DND-41 (cell line): ENCODE measurements around the gene SORCS1.
"Not testable (repeated sequence)": the region's sequence is repeated elsewhere in the genome, so short reads cannot be mapped to it uniquely, and the experiment has no call there.

ENCODE experiments used
- ATAC-seq: fragments of 200-7000 bp; cut with Tn5 transposase; 3 replicates; pipeline ENCODE4 v1.9.1; 2021; ENCODE audit warnings: low read depth; ENCODE audit not compliant: insufficient read depth
- DNase-seq: peaks from one replicate; pipeline ENCODE4 v3.0.0-alpha.2; 2020
- H2AFZ ChIP-seq: 2 replicates; pipeline ENCODE4 v1.6.0; 2012; ENCODE audit warnings: low read depth, low read length
- H3K27ac ChIP-seq: 2 replicates; pipeline ENCODE4 v1.5.1; 2012; ENCODE audit warnings: low read length, inconsistent platforms
- H3K27me3 ChIP-seq: fragments of 200-600 bp; sonication (generic); 2 replicates; pipeline ENCODE4 v1.6.0; 2012; ENCODE audit warnings: low read length, mild to moderate bottlenecking, inconsistent platforms; ENCODE audit not compliant: insufficient read depth, poor library complexity
- H3K36me3 ChIP-seq: 2 replicates; pipeline ENCODE4 v1.5.1; 2012; ENCODE audit warnings: low read length, inconsistent platforms; ENCODE audit not compliant: insufficient read depth
- H3K4me1 ChIP-seq: 2 replicates; pipeline ENCODE4 v1.5.1; 2012; ENCODE audit warnings: mild to moderate bottlenecking, low read length; ENCODE audit not compliant: insufficient read depth
- H3K4me2 ChIP-seq: 2 replicates; pipeline ENCODE4 v1.6.0; 2012; ENCODE audit warnings: mild to moderate bottlenecking, moderate library complexity, low read length, inconsistent platforms; ENCODE audit not compliant: insufficient read depth
- H3K4me3 ChIP-seq, 2 experiments: fragments of 200-600 bp in 1 of 2; shearing (Covaris generic) in 1 of 2; 2 replicates each; pipeline ENCODE4 v1.5.1; 2012 to 2016; ENCODE audit warnings: inconsistent platforms in 2 of 2, low read length in 2 of 2, mild to moderate bottlenecking in 2 of 2, low read depth in 1 of 2, moderate library complexity in 1 of 2
- H3K79me2 ChIP-seq: 2 replicates; pipeline ENCODE4 v1.6.0; 2012; ENCODE audit warnings: low read length, inconsistent platforms; ENCODE audit not compliant: insufficient read depth
- H3K9ac ChIP-seq: 2 replicates; pipeline ENCODE4 v1.6.0; 2012; ENCODE audit warnings: low read depth, mild to moderate bottlenecking, inconsistent platforms, low read length, moderate library complexity
- H3K9me3 ChIP-seq: 2 replicates; pipeline ENCODE4 v1.5.1; 2012; ENCODE audit warnings: low read length, moderate library complexity, mild to moderate bottlenecking, inconsistent platforms; ENCODE audit not compliant: insufficient read depth, severe bottlenecking
- H4K20me1 ChIP-seq: 2 replicates; pipeline ENCODE4 v1.6.0; 2012; ENCODE audit warnings: low read length; ENCODE audit not compliant: insufficient read depth
- EZH2 ChIP-seq: IDR thresholded peaks from 3 replicates; pipeline ENCODE4 v1.6.1; 2012; ENCODE audit warnings: borderline replicate concordance, low read depth, mild to moderate bottlenecking, moderate library complexity, low read length, inconsistent platforms; ENCODE audit not compliant: severe bottlenecking
- TF ChIP-seq, protein P1 (sequence below): IDR thresholded peaks from 2 replicates; pipeline ENCODE4 v1.5.1; 2012; ENCODE audit warnings: borderline replicate concordance, low read length, moderate library complexity, mild to moderate bottlenecking; ENCODE audit not compliant: poor library complexity, severe bottlenecking; ENCODE audit errors: extremely low read depth

Gene SORCS1

DNA sequence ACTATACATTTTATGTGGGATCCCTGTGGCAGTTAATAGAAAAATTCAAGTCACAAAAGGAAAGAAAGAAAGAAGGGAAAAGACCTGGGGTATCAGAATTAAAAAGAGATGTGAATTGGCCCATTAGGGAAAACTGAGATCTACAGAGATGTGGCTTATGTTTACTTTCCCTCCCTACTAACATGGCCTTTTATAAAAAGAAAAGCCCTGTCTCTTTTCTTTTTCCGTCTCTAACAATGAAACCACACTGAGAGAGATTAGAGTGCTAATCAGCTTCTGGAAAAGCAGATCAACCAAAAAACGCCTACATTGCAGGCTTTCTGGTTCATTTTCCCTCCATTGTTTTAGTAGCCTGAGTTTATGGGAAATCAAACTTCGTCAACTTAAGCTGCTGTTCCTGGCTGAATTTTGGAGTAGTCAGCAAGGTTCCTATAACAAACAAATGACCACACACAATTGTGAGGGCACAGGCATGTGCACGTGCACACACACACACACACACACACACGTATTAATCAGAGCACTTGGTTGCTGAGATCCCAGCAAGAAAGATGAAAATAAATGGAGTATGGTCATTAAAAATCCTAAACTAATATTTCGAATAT, 235.1 kb downstream of the SORCS1 start:
- ATAC-seq (no peak), DNase-seq (no peak)
- H2AFZ ChIP-seq, result no peak overlapping the region
- H3K4me3 ChIP-seq, result no peak overlapping the region
- H3K9me3 ChIP-seq, result no peaks in the 10 kb centered on the region
- H3K27ac ChIP-seq, result no peak overlapping the region
- H3K4me2 ChIP-seq, result no peak overlapping the region
- no peaks in the 10 kb centered on the region for H4K20me1 ChIP-seq
- no peaks in the 10 kb centered on the region for H3K79me2 ChIP-seq
- no peaks in the 10 kb centered on the region for H3K27me3 ChIP-seq
- no peaks in the 10 kb centered on the region for H3K4me1 ChIP-seq
- no peak overlapping the region for H3K9ac ChIP-seq
- TF ChIP-seq, protein P1, sequence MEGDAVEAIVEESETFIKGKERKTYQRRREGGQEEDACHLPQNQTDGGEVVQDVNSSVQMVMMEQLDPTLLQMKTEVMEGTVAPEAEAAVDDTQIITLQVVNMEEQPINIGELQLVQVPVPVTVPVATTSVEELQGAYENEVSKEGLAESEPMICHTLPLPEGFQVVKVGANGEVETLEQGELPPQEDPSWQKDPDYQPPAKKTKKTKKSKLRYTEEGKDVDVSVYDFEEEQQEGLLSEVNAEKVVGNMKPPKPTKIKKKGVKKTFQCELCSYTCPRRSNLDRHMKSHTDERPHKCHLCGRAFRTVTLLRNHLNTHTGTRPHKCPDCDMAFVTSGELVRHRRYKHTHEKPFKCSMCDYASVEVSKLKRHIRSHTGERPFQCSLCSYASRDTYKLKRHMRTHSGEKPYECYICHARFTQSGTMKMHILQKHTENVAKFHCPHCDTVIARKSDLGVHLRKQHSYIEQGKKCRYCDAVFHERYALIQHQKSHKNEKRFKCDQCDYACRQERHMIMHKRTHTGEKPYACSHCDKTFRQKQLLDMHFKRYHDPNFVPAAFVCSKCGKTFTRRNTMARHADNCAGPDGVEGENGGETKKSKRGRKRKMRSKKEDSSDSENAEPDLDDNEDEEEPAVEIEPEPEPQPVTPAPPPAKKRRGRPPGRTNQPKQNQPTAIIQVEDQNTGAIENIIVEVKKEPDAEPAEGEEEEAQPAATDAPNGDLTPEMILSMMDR, result no peak
- TF ChIP-seq EZH2, result no peak
- H3K36me3 ChIP-seq, result no peaks in the 10 kb centered on the region

DNA sequence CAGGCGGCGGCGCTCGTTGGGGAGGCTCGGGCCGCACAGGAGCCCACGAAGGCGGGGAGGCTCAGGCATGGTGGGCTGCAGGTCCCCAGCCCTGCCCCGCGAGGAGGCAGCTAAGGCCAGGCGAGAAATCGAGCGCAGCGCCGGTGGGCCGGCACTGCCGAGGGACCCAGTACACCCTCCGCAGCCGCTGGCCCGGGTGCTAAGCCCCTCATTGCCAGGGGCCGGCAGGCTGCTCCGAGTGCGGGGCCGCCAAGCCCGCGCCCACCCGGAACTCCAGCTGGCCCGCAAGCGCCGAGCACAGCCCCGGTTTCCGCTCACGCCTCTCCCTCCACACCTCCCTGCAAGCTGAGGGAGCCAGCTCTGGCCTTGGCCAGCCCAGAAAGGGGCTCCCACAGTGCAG, 236.4 kb downstream of the SORCS1 start:
- not testable (repeated sequence) for H3K4me3 ChIP-seq, H3K36me3 ChIP-seq, H3K27me3 ChIP-seq, H4K20me1 ChIP-seq, ATAC-seq, H3K79me2 ChIP-seq, H3K4me1 ChIP-seq, H3K9ac ChIP-seq, H3K27ac ChIP-seq, H3K4me2 ChIP-seq, H3K9me3 ChIP-seq, H2AFZ ChIP-seq, DNase-seq

DNA sequence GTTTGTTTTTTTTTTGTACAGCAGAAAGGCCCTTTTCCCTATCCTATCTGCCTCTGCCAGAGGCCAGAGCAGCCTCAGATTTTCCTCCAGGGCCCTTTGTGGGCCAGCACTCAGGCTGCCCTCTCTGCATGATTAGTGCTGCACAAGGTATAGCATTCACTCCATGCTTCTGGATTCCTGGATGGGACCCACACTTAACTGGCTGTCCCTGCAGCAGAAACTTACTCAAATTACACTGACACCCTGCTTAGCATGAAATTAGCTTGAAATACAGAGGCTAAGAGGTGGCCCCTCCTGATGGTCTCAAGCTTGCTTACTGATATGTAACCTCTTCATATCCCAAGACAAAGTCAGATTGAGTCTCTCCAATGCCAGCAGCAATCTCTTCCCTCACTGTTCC, 239.3 kb downstream of the SORCS1 start:
- H3K27ac ChIP-seq, result no peak overlapping the region
- no peaks in the 10 kb centered on the region for H3K9me3 ChIP-seq
- no peak overlapping the region for H3K4me2 ChIP-seq
- no peaks in the 10 kb centered on the region for H3K79me2 ChIP-seq
- H4K20me1 ChIP-seq, result no peaks in the 10 kb centered on the region
- no peak for DNase-seq
- no peaks in the 10 kb centered on the region for H3K27me3 ChIP-seq
- no peak for ATAC-seq
- no peaks in the 10 kb centered on the region for H3K4me1 ChIP-seq
- H3K36me3 ChIP-seq, result no peaks in the 10 kb centered on the region
- no peak for TF ChIP-seq EZH2
- TF ChIP-seq, protein P1, result no peak
- no peak overlapping the region for H3K9ac ChIP-seq
- H2AFZ ChIP-seq, result no peak overlapping the region
- no peak overlapping the region for H3K4me3 ChIP-seq

DNA sequence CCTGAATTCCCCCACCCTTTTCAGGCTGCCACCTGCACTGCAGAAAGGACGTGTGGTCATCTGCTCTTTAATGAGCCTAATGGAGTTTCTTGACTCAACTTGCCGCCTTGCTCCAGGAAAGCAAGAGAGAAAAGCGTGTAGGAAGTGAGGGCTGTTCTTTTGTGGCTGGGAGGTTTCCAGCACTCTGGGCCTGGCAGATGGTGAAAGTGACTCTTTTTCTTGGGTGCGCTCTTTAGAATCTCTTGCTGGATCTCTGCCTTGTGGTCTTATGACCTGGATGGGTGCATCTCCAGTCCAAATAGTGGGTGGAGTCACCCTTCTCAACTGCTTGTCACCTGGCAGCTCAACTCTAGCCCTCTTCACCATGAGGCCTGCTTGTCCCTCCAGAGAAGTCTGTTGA, 244.0 kb downstream of the SORCS1 start:
- H3K27me3 ChIP-seq, result no peaks in the 10 kb centered on the region
- DNase-seq (no peak), ATAC-seq (no peak)
- TF ChIP-seq EZH2, result no peak
- TF ChIP-seq, protein P1, result no peak
- H3K79me2 ChIP-seq, result no peaks in the 10 kb centered on the region
- no peak overlapping the region for H3K4me2 ChIP-seq
- H3K9me3 ChIP-seq, result no peaks in the 10 kb centered on the region
- no peak overlapping the region for H3K4me3 ChIP-seq
- no peaks in the 10 kb centered on the region for H3K36me3 ChIP-seq
- no peak overlapping the region for H2AFZ ChIP-seq
- no peak overlapping the region for H3K9ac ChIP-seq
- H3K4me1 ChIP-seq, result no peaks in the 10 kb centered on the region
- H4K20me1 ChIP-seq, result no peaks in the 10 kb centered on the region
- H3K27ac ChIP-seq, result no peak overlapping the region
